ENCODE measurements around the gene CCL8. TPM values are rescaled to one million over a fixed set of nuclear protein-coding genes. Genes with fewer than 3 reads are reported as not detected.

The CCL8 gene
- total and polyA plus RNA-seq, 10 of the 15 experiments (the other 5 are each of a cell fraction or from before 2014, with no cell fraction given) = not detected

GRCh38 chr17:34366529-34367107 lies 47.4 kb downstream of the CCL8 start (continued):
- TF ChIP-seq ZBTB40 (IDR thresholded peaks at IDR 0.05; ENCODE audit: borderline replicate concordance) = no peak
- no peak for TF ChIP-seq ZBTB33 (IDR thresholded peaks at IDR 0.05)
- TF ChIP-seq ZNF687 (IDR thresholded peaks at IDR 0.05) = no peak
- TF ChIP-seq MYC (IDR thresholded peaks at IDR 0.05; ENCODE audit: insufficient read depth, insufficient read length, insufficient replicate concordance, low read length, severe bottlenecking) = no peak
- TF ChIP-seq HDAC2 (IDR thresholded peaks at IDR 0.05) = no peak
- no peak for TF ChIP-seq MTA3 (IDR thresholded peaks at IDR 0.05; ENCODE audit: borderline replicate concordance, low read length)
- no peak for TF ChIP-seq ZNF207 (IDR thresholded peaks at IDR 0.05; ENCODE audit: borderline replicate concordance)
- no peak for TF ChIP-seq KAT2A (conservative IDR thresholded peaks at IDR 0.05; ENCODE audit: control insufficient read depth, low read depth, low read length)
- TF ChIP-seq MAX (IDR thresholded peaks at IDR 0.05; ENCODE audit: low read depth, low read length) = no peak
